Measurements from ENCODE around the gene F2RL2. TPM values are rescaled to one million over a fixed set of nuclear protein-coding genes. Genes with fewer than 3 reads are reported as not detected.

Gene F2RL2, protein sequence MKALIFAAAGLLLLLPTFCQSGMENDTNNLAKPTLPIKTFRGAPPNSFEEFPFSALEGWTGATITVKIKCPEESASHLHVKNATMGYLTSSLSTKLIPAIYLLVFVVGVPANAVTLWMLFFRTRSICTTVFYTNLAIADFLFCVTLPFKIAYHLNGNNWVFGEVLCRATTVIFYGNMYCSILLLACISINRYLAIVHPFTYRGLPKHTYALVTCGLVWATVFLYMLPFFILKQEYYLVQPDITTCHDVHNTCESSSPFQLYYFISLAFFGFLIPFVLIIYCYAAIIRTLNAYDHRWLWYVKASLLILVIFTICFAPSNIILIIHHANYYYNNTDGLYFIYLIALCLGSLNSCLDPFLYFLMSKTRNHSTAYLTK
- 0.75 and 3.3 TPM in 2 replicates for total RNA-seq (ENCODE audit: low replicate concordance)

DNA sequence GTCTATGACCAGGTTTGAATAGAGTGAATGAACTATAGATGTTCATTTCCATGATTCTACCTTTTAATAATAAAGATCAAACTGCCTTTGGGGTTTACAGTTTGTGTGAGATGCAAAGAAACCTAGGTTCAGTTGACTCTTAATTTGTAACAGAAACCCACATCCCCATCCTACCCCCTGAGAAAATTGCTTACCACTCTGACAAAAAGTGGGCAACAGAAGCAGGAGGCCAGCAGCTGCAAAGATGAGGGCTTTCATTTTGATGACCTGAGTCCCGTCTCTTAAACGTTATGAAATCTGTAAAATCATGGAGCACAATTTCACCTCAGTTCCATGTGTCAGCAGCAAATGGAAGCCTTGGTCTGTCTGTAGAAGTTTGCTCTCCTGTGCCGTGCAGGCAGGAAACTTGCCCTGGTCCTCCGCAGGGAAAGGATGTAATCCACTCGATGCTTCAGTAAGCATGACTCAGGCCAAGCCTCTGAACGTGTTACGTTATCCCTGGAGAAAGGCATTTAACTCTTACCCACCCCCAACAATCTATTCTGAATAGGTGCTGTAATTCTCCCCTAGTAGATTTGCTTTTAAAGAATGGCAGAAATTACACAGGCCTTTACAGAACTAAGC, at the start of gene F2RL2:
TSS of gene F2RL2 (minus strand) at position 431 of the 624 bp plus-strand sequence. CDS start at position 258, 173 bp downstream.

Other genes starting within 250 kb of the F2RL2 start
- gene IQGAP2, start 220.1 kb downstream of the F2RL2 start, total RNA-seq (ENCODE audit: low replicate concordance), result 1.2 and 3.2 TPM in 2 replicates
- 47.6 and 92.9 TPM in 2 replicates for gene F2R, start 92.7 kb upstream of the F2RL2 start, total RNA-seq (ENCODE audit: low replicate concordance)
- 22.8 and 26.8 TPM in 2 replicates for gene F2RL1, start 195.6 kb upstream of the F2RL2 start, total RNA-seq (ENCODE audit: low replicate concordance)
- not detected in 2 replicates for gene S100Z, start 226.6 kb upstream of the F2RL2 start, total RNA-seq (ENCODE audit: low replicate concordance)

All from smooth muscle cell of the coronary artery (primary cell).